Measurements from ENCODE around the gene ZNF385B. TPM values are rescaled to one million over a fixed set of nuclear protein-coding genes. Genes with fewer than 3 reads are reported as not detected.

ZNF385B gene
- total RNA-seq, 2 donors from 2014 or later, result not detected

GRCh38 chr2:179877601-179878364, 16.4 kb upstream of the ZNF385B start:
- ATAC-seq (no peak), DNase-seq (no peak)
- H3K27me3 Mint-ChIP-seq, result peaks cover 15% of the 10 kb centered on the region
- H3K36me3 Mint-ChIP-seq (ENCODE audit: low read depth), result no peaks in the 10 kb centered on the region
- H3K4me3 Mint-ChIP-seq, result no peak overlapping the region
- no peak overlapping the region for H3K27ac Mint-ChIP-seq
- no peaks in the 10 kb centered on the region for H3K4me1 Mint-ChIP-seq
- no peaks in the 10 kb centered on the region for H3K9me3 ChIP-seq (ENCODE audit: control insufficient read depth, low read length, poor library complexity, severe bottlenecking)

- H3K9me3 ChIP-seq (ENCODE audit: control insufficient read depth, low read length, poor library complexity, severe bottlenecking), result no peaks in the 10 kb centered on the region
- no peaks in the 10 kb centered on the region for H3K36me3 Mint-ChIP-seq (ENCODE audit: low read depth)
- no peak overlapping the region for H3K4me3 Mint-ChIP-seq
- H3K27me3 Mint-ChIP-seq, result peaks cover 19% of the 10 kb centered on the region
- DNase-seq (no peak), ATAC-seq (no peak)
- no peak overlapping the region for H3K27ac Mint-ChIP-seq
- no peaks in the 10 kb centered on the region for H3K4me1 Mint-ChIP-seq
Measured at GRCh38 chr2:179876266-179876665, 14.9 kb upstream of the ZNF385B start.

GRCh38 chr2:179875864-179876263, 14.5 kb upstream of the ZNF385B start:
- peaks cover 20% of the 10 kb centered on the region for H3K27me3 Mint-ChIP-seq

GRCh38 chr2:179862898-179863458, 1.6 kb upstream of the ZNF385B start:
- ATAC-seq, result no peak
- no peak overlapping the region for H3K27ac Mint-ChIP-seq
- no peaks in the 10 kb centered on the region for H3K9me3 ChIP-seq (ENCODE audit: control insufficient read depth, low read length, poor library complexity, severe bottlenecking)
- no peak overlapping the region for H3K4me3 Mint-ChIP-seq
- peaks cover 58% of the 10 kb centered on the region for H3K27me3 Mint-ChIP-seq
- no peak for DNase-seq
- H3K36me3 Mint-ChIP-seq (ENCODE audit: low read depth), result no peaks in the 10 kb centered on the region
- H3K4me1 Mint-ChIP-seq, result peaks cover 4% of the 10 kb centered on the region

More at GRCh38 chr2:179875864-179876263, 14.5 kb upstream of the ZNF385B start:
- H3K27ac Mint-ChIP-seq, result no peak overlapping the region
- H3K4me1 Mint-ChIP-seq, result no peaks in the 10 kb centered on the region
- DNase-seq (no peak), ATAC-seq (no peak)
- H3K9me3 ChIP-seq (ENCODE audit: control insufficient read depth, low read length, poor library complexity, severe bottlenecking), result no peaks in the 10 kb centered on the region
- H3K36me3 Mint-ChIP-seq (ENCODE audit: low read depth), result no peaks in the 10 kb centered on the region
- no peak overlapping the region for H3K4me3 Mint-ChIP-seq

GRCh38 chr2:179861027-179861415, 391 bp downstream of the ZNF385B start:
- ATAC-seq, result no peak
- no peak overlapping the region for H3K27ac Mint-ChIP-seq
- no peaks in the 10 kb centered on the region for H3K36me3 Mint-ChIP-seq (ENCODE audit: low read depth)
- no peak overlapping the region for H3K4me3 Mint-ChIP-seq
- no peaks in the 10 kb centered on the region for H3K9me3 ChIP-seq (ENCODE audit: control insufficient read depth, low read length, poor library complexity, severe bottlenecking)
- peaks cover 70% of the 10 kb centered on the region for H3K27me3 Mint-ChIP-seq
- DNase-seq, result no peak
- H3K4me1 Mint-ChIP-seq, result peaks cover 4% of the 10 kb centered on the region

- peaks cover 75% of the 10 kb centered on the region for H3K27me3 Mint-ChIP-seq
- peaks cover 4% of the 10 kb centered on the region for H3K4me1 Mint-ChIP-seq
- H3K4me3 Mint-ChIP-seq, result peak overlapping the region; percentile 58
- H3K27ac Mint-ChIP-seq, result no peak overlapping the region
- no peaks in the 10 kb centered on the region for H3K36me3 Mint-ChIP-seq (ENCODE audit: low read depth)
- no peak for DNase-seq
- ATAC-seq, result no peak
- no peaks in the 10 kb centered on the region for H3K9me3 ChIP-seq (ENCODE audit: control insufficient read depth, low read length, poor library complexity, severe bottlenecking)
Measured at GRCh38 chr2:179860255-179861026, 971 bp downstream of the ZNF385B start.

GRCh38 chr2:179859523-179859922, 1.9 kb downstream of the ZNF385B start:
- H3K9me3 ChIP-seq (ENCODE audit: control insufficient read depth, low read length, poor library complexity, severe bottlenecking), result no peaks in the 10 kb centered on the region
- Mint-ChIP-seq H3K36me3 (ENCODE audit: low read depth) (no peaks in the 10 kb centered on the region), H3K27me3 (peaks cover 77% of the 10 kb centered on the region), H3K4me1 (peaks cover 4% of the 10 kb centered on the region), H3K4me3 (no peak overlapping the region), H3K27ac (no peak overlapping the region)
- DNase-seq, result no peak
- ATAC-seq, result no peak

GRCh38 chr2:179857236-179857635, 4.2 kb downstream of the ZNF385B start:
- ATAC-seq (no peak), DNase-seq (no peak)
- Mint-ChIP-seq H3K4me1 (peaks cover 4% of the 10 kb centered on the region), H3K27ac (no peak overlapping the region), H3K27me3 (peaks cover 56% of the 10 kb centered on the region), H3K4me3 (no peak overlapping the region), H3K36me3 (ENCODE audit: low read depth) (no peaks in the 10 kb centered on the region)
- H3K9me3 ChIP-seq (ENCODE audit: control insufficient read depth, low read length, poor library complexity, severe bottlenecking), result no peaks in the 10 kb centered on the region

GRCh38 chr2:179856205-179856604, 5.2 kb downstream of the ZNF385B start:
- no peak for ATAC-seq
- peaks cover 48% of the 10 kb centered on the region for H3K27me3 Mint-ChIP-seq
- no peak for DNase-seq
- no peak overlapping the region for H3K4me3 Mint-ChIP-seq
- H3K9me3 ChIP-seq (ENCODE audit: control insufficient read depth, low read length, poor library complexity, severe bottlenecking), result no peaks in the 10 kb centered on the region
- H3K4me1 Mint-ChIP-seq, result peaks cover 4% of the 10 kb centered on the region
- no peaks in the 10 kb centered on the region for H3K36me3 Mint-ChIP-seq (ENCODE audit: low read depth)
- no peak overlapping the region for H3K27ac Mint-ChIP-seq

- no peaks in the 10 kb centered on the region for H3K36me3 Mint-ChIP-seq (ENCODE audit: low read depth)
- no peak for ATAC-seq
Measured at GRCh38 chr2:179855673-179856072, 5.7 kb downstream of the ZNF385B start.

GRCh38 chr2:179854891-179855290, 6.5 kb downstream of the ZNF385B start:
- ATAC-seq (no peak), DNase-seq (no peak)
- H3K27me3 Mint-ChIP-seq, result peaks cover 49% of the 10 kb centered on the region
- no peak overlapping the region for H3K4me3 Mint-ChIP-seq
- H3K36me3 Mint-ChIP-seq (ENCODE audit: low read depth), result no peaks in the 10 kb centered on the region
- H3K9me3 ChIP-seq (ENCODE audit: control insufficient read depth, low read length, poor library complexity, severe bottlenecking), result no peaks in the 10 kb centered on the region
- no peaks in the 10 kb centered on the region for H3K4me1 Mint-ChIP-seq
- H3K27ac Mint-ChIP-seq, result no peak overlapping the region

More at GRCh38 chr2:179855673-179856072, 5.7 kb downstream of the ZNF385B start:
- Mint-ChIP-seq H3K4me1 (peaks cover 4% of the 10 kb centered on the region), H3K27ac (no peak overlapping the region), H3K27me3 (peaks cover 53% of the 10 kb centered on the region), H3K4me3 (no peak overlapping the region)
- no peak for DNase-seq
- no peaks in the 10 kb centered on the region for H3K9me3 ChIP-seq (ENCODE audit: control insufficient read depth, low read length, poor library complexity, severe bottlenecking)

- no peaks in the 10 kb centered on the region for H3K9me3 ChIP-seq (ENCODE audit: control insufficient read depth, low read length, poor library complexity, severe bottlenecking)
- no peak for DNase-seq
- H3K4me3 Mint-ChIP-seq, result no peak overlapping the region
- no peak overlapping the region for H3K27ac Mint-ChIP-seq
- no peaks in the 10 kb centered on the region for H3K4me1 Mint-ChIP-seq
- no peak for ATAC-seq
- H3K27me3 Mint-ChIP-seq, result peaks cover 42% of the 10 kb centered on the region
- H3K36me3 Mint-ChIP-seq (ENCODE audit: low read depth), result no peaks in the 10 kb centered on the region
Measured at GRCh38 chr2:179853108-179853507, 8.3 kb downstream of the ZNF385B start.

- Mint-ChIP-seq H3K36me3 (ENCODE audit: low read depth) (no peaks in the 10 kb centered on the region), H3K4me3 (no peak overlapping the region), H3K4me1 (no peaks in the 10 kb centered on the region), H3K27ac (no peak overlapping the region), H3K27me3 (peaks cover 30% of the 10 kb centered on the region)
- H3K9me3 ChIP-seq (ENCODE audit: control insufficient read depth, low read length, poor library complexity, severe bottlenecking), result no peaks in the 10 kb centered on the region
- ATAC-seq (no peak), DNase-seq (no peak)
Measured at GRCh38 chr2:179850188-179850587, 11.2 kb downstream of the ZNF385B start.

All from T-helper 17 cell (primary cell).